HCT116 (cell line): ENCODE results near the gene ARRDC1. TPM values are rescaled to one million over a fixed set of nuclear protein-coding genes. Genes with fewer than 3 reads are reported as not detected.
"Not testable (repeated sequence)": the region's sequence is repeated elsewhere in the genome, so short reads cannot be mapped to it uniquely, and the experiment has no call there.

Source experiments
- ATAC-seq: fragments of 200-7000 bp; cut with Tn5 transposase; 2 replicates; pipeline ENCODE4 v1.9.1; 2020; ENCODE audit warnings: mild to moderate bottlenecking, moderate library complexity
- BruUV-seq: library from RNA; stranded (reverse); fragments of 400-500 nt; replicated peaks from 2 replicates; lab custom pipeline; 2021; lab: Mats Ljungman, UMichigan
- CTCF ChIA-PET: fragments of 300-600 bp; sonication (Branson Sonifier 250); formaldehyde crosslinking; loops from one replicate; lab custom pipeline; 2021; ENCODE audit warnings: antibody characterized with exemption; lab: Charles Lee
- POLR2A ChIA-PET: fragments of 300-600, 350-600 bp; sonication (Branson Sonifier 250); formaldehyde crosslinking; loops from one replicate; lab custom pipeline; 2021; ENCODE audit warnings: antibody characterized with exemption; lab: Charles Lee
- RAD21 ChIA-PET, 2 experiments: fragments of 300-600 bp; sonication (Branson Sonifier 250); formaldehyde crosslinking; loops; one replicate each; lab custom pipeline; 2023; ENCODE audit warnings: low total read pairs in 2 of 2; ENCODE audit not compliant: uncharacterized antibody in 2 of 2, unreplicated experiment in 2 of 2, low non-redundant PET in 1 of 2; lab: Charles Lee
- DNase-seq: peaks from one replicate; pipeline ENCODE4 v3.0.0-alpha.2; 2010; ENCODE audit warnings: low read depth, low spot score
- H2AFZ ChIP-seq: fragments of 200-600 bp; shearing (Covaris generic), sonication (generic); 2 replicates; pipeline ENCODE4 v1.6.1; 2017; ENCODE audit warnings: low read depth, mixed run types, mixed read lengths, antibody characterized with exemption, low read length; ENCODE audit not compliant: poor library complexity, severe bottlenecking
- H3K27ac ChIP-seq: 2 replicates; pipeline ENCODE4 v1.5.1; 2012; ENCODE audit warnings: low read depth, low read length
- H3K27me3 ChIP-seq: fragments of 200-600 bp; sonication (generic); 2 replicates; pipeline ENCODE4 v1.6.1; 2016; ENCODE audit warnings: mixed run types, low read length, mixed read lengths; ENCODE audit not compliant: insufficient read depth
- H3K36me3 ChIP-seq, 2 experiments: fragments of 200-500 bp in 1 of 2; fragments of 200-600 bp in 1 of 2; sonication (Bioruptor generic) in 1 of 2; sonication (generic) in 1 of 2; 2 replicates each; pipeline versions ENCODE4 v1.5.1 to v1.6.1; 2014 to 2016; ENCODE audit warnings: low read length in 2 of 2, inconsistent platforms in 1 of 2, mixed read lengths in 1 of 2, mixed run types in 1 of 2; ENCODE audit not compliant: insufficient read depth in 2 of 2, control insufficient read depth in 1 of 2
- H3K4me1 ChIP-seq, 2 experiments: fragments of 200-600 bp in 1 of 2; sonication (generic) in 1 of 2; 2 replicates each; pipeline versions ENCODE4 v1.5.1 to v1.6.1; 2012 to 2017; ENCODE audit warnings: low read length in 2 of 2, inconsistent platforms in 1 of 2, mild to moderate bottlenecking in 1 of 2, mixed read lengths in 1 of 2, mixed run types in 1 of 2, moderate library complexity in 1 of 2; ENCODE audit not compliant: insufficient read depth in 2 of 2, control insufficient read depth in 1 of 2
- H3K4me2 ChIP-seq: fragments of 200-600 bp; sonication (generic); 2 replicates; pipeline ENCODE4 v1.6.1; 2017; ENCODE audit warnings: mixed run types, low read length, mixed read lengths
- H3K4me3 ChIP-seq, 2 experiments: fragments of 200-600 bp in 1 of 2; sonication (generic) in 1 of 2; replicated peaks in 1 of 2; 2 replicates each; pipeline ENCODE4 v1.5.1; 2011 to 2016; ENCODE audit warnings: low read length in 2 of 2, control low read depth in 1 of 2, low read depth in 1 of 2, mild to moderate bottlenecking in 1 of 2, mixed read lengths in 1 of 2, mixed run types in 1 of 2
- H3K79me2 ChIP-seq: fragments of 200-600 bp; sonication (generic); 2 replicates; pipeline ENCODE4 v1.6.1; 2017; ENCODE audit warnings: mild to moderate bottlenecking, mixed run types, low read length, moderate library complexity, mixed read lengths; ENCODE audit not compliant: insufficient read depth
- H3K9ac ChIP-seq: fragments of 200-600 bp; sonication (generic); 2 replicates; pipeline ENCODE4 v1.6.1; 2016; ENCODE audit warnings: low read length, mixed read lengths
- H3K9me2 ChIP-seq: fragments of 200-600 bp; sonication (generic), shearing (Covaris generic); 2 replicates; pipeline ENCODE4 v1.6.1; 2017; ENCODE audit warnings: mixed run types, mild to moderate bottlenecking, moderate library complexity; ENCODE audit not compliant: insufficient read depth
- H3K9me3 ChIP-seq, 2 experiments: fragments of 200-500 bp in 1 of 2; fragments of 200-600 bp in 1 of 2; sonication (Bioruptor generic) in 1 of 2; sonication (generic) in 1 of 2; 2 replicates each; pipeline ENCODE4 v1.6.1; 2014 to 2017; ENCODE audit warnings: low read length in 2 of 2, mixed read lengths in 2 of 2, inconsistent platforms in 1 of 2, low read depth in 1 of 2, mild to moderate bottlenecking in 1 of 2, mixed run types in 1 of 2, moderate library complexity in 1 of 2; ENCODE audit not compliant: control insufficient read depth in 1 of 2, insufficient read depth in 1 of 2
- H4K20me1 ChIP-seq: fragments of 200-600 bp; sonication (generic), shearing (Covaris generic); 2 replicates; pipeline ENCODE4 v1.6.1; 2017; ENCODE audit warnings: mixed run types, mild to moderate bottlenecking, moderate library complexity; ENCODE audit not compliant: insufficient read depth
- RAD21 ChIP-seq: IDR thresholded peaks from 2 replicates; pipeline ENCODE4 v1.6.1; 2012; ENCODE audit warnings: low read depth, mild to moderate bottlenecking
- YY1 ChIP-seq: IDR thresholded peaks from 2 replicates; pipeline ENCODE4 v1.6.1; 2011; ENCODE audit warnings: low read length, low read depth, moderate library complexity, mild to moderate bottlenecking; ENCODE audit not compliant: insufficient replicate concordance; ENCODE audit errors: extremely low read depth
- intact Hi-C: fragments of 100-400 bp; cut with micrococcal nuclease; formaldehyde crosslinking; loops from 2 replicates; pipeline ENCODE4 v1.10.0; 2022
- total RNA-seq: library from RNA; stranded (reverse); gene quantifications from one replicate; pipeline ENCODE4 v1.2.1, GENCODE V29; 2021; ENCODE audit not compliant: unreplicated experiment

The ARRDC1 gene
- total RNA-seq, 1 experiment from 2014 or later, result 82.8 TPM

DNA sequence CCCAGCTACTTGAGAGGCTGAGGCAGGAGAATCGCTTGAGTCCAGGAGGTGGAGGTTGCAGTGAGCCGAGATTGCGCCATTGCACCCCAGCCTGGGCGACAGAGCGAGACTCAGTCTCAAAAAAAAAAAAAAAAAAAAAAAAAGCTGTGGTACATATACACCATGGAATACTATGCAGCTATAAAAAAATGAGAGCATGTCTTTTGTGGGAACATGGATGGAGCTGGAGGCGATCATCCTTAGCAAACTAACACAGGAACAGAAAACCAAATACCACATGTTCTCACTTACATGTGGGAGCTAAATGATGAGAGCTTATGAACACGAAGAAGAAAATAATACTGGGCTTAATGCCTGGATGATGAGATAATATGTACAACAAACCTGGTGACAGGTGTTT is 8.9 kb upstream of the ARRDC1 start:
- H2AFZ ChIP-seq, H3K36me3 ChIP-seq, H3K9ac ChIP-seq, H3K27ac ChIP-seq, H3K4me3 ChIP-seq, H4K20me1 ChIP-seq, CTCF ChIA-PET, intact Hi-C loops, ATAC-seq, H3K79me2 ChIP-seq, H3K9me3 ChIP-seq, DNase-seq, BruUV-seq, H3K4me2 ChIP-seq, H3K27me3 ChIP-seq, H3K9me2 ChIP-seq: not testable (repeated sequence)
- H3K4me1 ChIP-seq, result peaks cover 2 to 13% of the 10 kb centered on the region in 2 experiments; a peak in 2 of 4 replicates
- RAD21 ChIA-PET, result interaction anchor here (0.6 to 0.7 kb wide), 2 partner anchors 14 to 59 kb away, joined by 4 to 5 read pairs; no protein-coding TSS in a partner anchor
- POLR2A ChIA-PET, result interaction anchor here (2.2 kb wide), 1 partner anchor 8 kb away, joined by 6 read pairs; the partner anchor contains the start of gene ARRDC1

DNA sequence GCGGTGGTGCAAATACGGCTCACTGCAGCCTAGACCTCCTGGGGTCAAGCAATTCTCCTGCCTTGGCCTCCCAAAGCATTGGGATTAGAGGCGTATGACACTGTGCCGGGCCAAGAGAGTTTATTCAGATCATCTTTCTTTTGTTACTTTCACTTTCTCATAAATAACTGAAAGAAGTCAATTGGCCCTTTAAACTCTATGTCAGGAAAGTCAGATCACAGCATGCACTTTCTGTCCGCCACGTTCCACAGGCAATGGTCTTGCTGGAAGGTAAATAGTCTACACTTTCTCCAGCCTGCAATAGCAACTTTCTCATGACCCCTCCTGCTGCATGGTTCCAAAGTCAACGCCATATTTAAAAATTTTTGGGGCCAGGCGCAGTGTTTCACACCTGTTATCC is 6.5 kb upstream of the ARRDC1 start:
- H3K9ac ChIP-seq, result no peak overlapping the region
- H3K27ac ChIP-seq, result no peak overlapping the region
- ATAC-seq, result no peak
- H3K9me2 ChIP-seq, result no peaks in the 10 kb centered on the region
- DNase-seq, result no peak
- no peaks in the 10 kb centered on the region for H3K79me2 ChIP-seq
- no peak overlapping the region for H3K4me2 ChIP-seq
- RAD21 ChIA-PET, result no interaction called here
- no TSS peak for BruUV-seq
- no peak overlapping the region for H2AFZ ChIP-seq
- TF ChIP-seq YY1 (no peak), RAD21 (no peak)
- TF ChIP-seq, all 23 proteins: peak for 0
- Histone ChIP-seq H4K20me1 (no peaks in the 10 kb centered on the region), H3K4me1 (peaks cover 2 to 18% of the 10 kb centered on the region in 2 experiments; a peak in 3 of 4 replicates), H3K36me3 (no peaks in the 10 kb centered on the region), H3K4me3 (no peak overlapping the region), H3K27me3 (no peaks in the 10 kb centered on the region), H3K9me3 (no peaks in the 10 kb centered on the region)
- ChIA-PET POLR2A (interaction anchor here (0.6 kb wide), 1 partner anchor 308 kb away, joined by 4 read pairs; no protein-coding TSS in a partner anchor), CTCF (no interaction called here)
- intact Hi-C loops, result no loop called here
